Large intestine (tissue), 3 donors: Measurements from ENCODE around the gene SH3BGRL3. TPM values are rescaled to one million over a fixed set of nuclear protein-coding genes. Genes with fewer than 3 reads are reported as not detected.
"Not testable (repeated sequence)": the region's sequence is repeated elsewhere in the genome, so short reads cannot be mapped to it uniquely, and the experiment has no call there.

Experiments used
- DNase-seq, 2 donors: peaks; one replicate each; pipeline versions ENCODE4 v3.0.0 to v3.0.0-alpha.2; 2013
- H3K27ac ChIP-seq: one replicate; pipeline ENCODE4 v1.5.1; 2013; ENCODE audit warnings: low read length
- H3K27me3 ChIP-seq: 2 replicates; pipeline ENCODE4 v1.6.1; 2013; ENCODE audit warnings: low read length; ENCODE audit not compliant: control insufficient read depth, insufficient read depth
- H3K36me3 ChIP-seq: 2 replicates; pipeline ENCODE4 v1.6.1; 2013; ENCODE audit warnings: low read length; ENCODE audit not compliant: control insufficient read depth, insufficient read depth
- H3K4me1 ChIP-seq: one replicate; pipeline ENCODE4 v1.6.1; 2013; ENCODE audit warnings: low read length; ENCODE audit not compliant: control insufficient read depth, insufficient read depth
- H3K4me3 ChIP-seq: one replicate; pipeline ENCODE4 v1.5.1; 2013; ENCODE audit warnings: low read length
- H3K9me3 ChIP-seq: one replicate; pipeline ENCODE4 v1.6.1; 2013; ENCODE audit warnings: mild to moderate bottlenecking, low read depth, low read length, moderate library complexity; ENCODE audit not compliant: control insufficient read depth
- WGBS: methylation state at CpG from one replicate; pipeline ENCODE4 v1.1.5; 2013; ENCODE audit warnings: low lambda C conversion rate; ENCODE audit not compliant: insufficient coverage; 5-methylcytosine and 5-hydroxymethylcytosine counted together
- polyA plus RNA-seq: library from polyadenylated mRNA; unstranded; fragments of 120-200 nt; gene quantifications from one replicate; pipeline ENCODE4 v1.2.1, GENCODE V29; 2013

Gene SH3BGRL3
- polyA plus RNA-seq, 1 donor: 87.3 TPM

DNA sequence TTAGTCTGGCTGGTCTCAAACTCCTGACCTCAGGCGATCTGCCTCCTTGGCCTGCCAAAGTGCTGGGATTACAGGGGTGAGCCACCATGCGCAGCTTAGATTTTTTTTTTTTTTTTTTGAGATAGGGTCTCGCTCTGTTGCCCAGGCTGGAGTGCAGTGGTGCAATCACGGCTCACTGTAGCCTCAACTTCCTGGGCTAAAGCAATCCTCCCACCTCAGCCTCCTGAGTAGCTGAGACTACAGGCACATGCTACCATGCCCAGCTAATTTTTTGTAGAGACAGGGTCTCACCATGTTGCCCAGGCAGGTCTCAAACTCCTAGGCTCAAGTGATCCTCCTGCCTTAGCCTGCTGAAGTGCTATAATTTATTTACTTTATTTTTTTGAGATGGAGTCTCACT lies 49.5 kb downstream of the SH3BGRL3 start:
- H3K27ac ChIP-seq, H3K4me1 ChIP-seq, H3K27me3 ChIP-seq, DNase-seq, H3K4me3 ChIP-seq, H3K36me3 ChIP-seq, H3K9me3 ChIP-seq: not testable (repeated sequence)
- WGBS: no CpG with 5 or more reads among the region's 4 CpGs

DNA sequence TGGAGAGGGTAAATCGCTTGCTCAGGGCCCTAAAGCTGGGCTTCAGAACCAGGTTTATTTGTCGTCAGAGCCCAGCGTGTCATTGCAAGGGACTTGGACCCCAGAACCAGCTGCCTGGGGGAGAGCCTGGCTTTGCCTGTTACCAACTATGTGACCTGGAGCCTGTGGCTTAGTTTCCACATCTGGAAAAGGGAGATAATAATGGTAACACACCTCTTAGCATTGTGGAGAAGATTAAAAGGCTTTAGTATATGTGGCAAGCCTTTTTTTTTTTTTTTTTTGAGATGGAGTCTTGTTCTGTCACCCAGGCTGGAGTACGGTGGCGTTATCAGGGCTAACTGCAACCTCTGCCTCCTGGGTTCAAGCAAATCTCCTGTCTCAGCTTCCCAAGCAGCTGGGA lies 50.4 kb downstream of the SH3BGRL3 start:
- H3K27me3 ChIP-seq: peaks cover 2% of the 10 kb centered on the region
- no peak overlapping the region for H3K4me3 ChIP-seq
- no peaks in the 10 kb centered on the region for H3K9me3 ChIP-seq
- H3K36me3 ChIP-seq: no peaks in the 10 kb centered on the region
- no peak for DNase-seq
- no peaks in the 10 kb centered on the region for H3K4me1 ChIP-seq
- no CpG with 5 or more reads among the region's 5 CpGs for WGBS
- H3K27ac ChIP-seq: no peak overlapping the region

Other genes with a start within 250 kb of the SH3BGRL3 start
- 24.9 TPM for gene SLC30A2, start 234.0 kb upstream of the SH3BGRL3 start, polyA plus RNA-seq
- gene TRIM63, start 212.5 kb upstream of the SH3BGRL3 start, polyA plus RNA-seq: 6.4 TPM
- gene PDIK1L, start 168.3 kb upstream of the SH3BGRL3 start, polyA plus RNA-seq: 12.7 TPM
- 0.51 TPM for gene FAM110D, start 121.0 kb upstream of the SH3BGRL3 start, polyA plus RNA-seq
- gene C1orf232, start 111.1 kb upstream of the SH3BGRL3 start, polyA plus RNA-seq: not detected
- 30.4 TPM for gene ZNF593, start 110.2 kb upstream of the SH3BGRL3 start, polyA plus RNA-seq
- gene ZNF593OS, start 108.3 kb upstream of the SH3BGRL3 start, polyA plus RNA-seq: 1.2 TPM
- gene CNKSR1, start 102.6 kb upstream of the SH3BGRL3 start, polyA plus RNA-seq: 109 TPM
- gene CATSPER4, start 89.5 kb upstream of the SH3BGRL3 start, polyA plus RNA-seq: 0.12 TPM
- 11.7 TPM for gene CEP85, start 45.9 kb upstream of the SH3BGRL3 start, polyA plus RNA-seq
- gene UBXN11, start 26.6 kb downstream of the SH3BGRL3 start, polyA plus RNA-seq: 40.1 TPM
- gene CD52, start 37.9 kb downstream of the SH3BGRL3 start, polyA plus RNA-seq: 25.3 TPM
- 3.9 TPM for gene CRYBG2, start 74.0 kb downstream of the SH3BGRL3 start, polyA plus RNA-seq
- 0.27 TPM for gene ZNF683, start 92.7 kb downstream of the SH3BGRL3 start, polyA plus RNA-seq
- 0.03 TPM for gene LIN28A, start 130.7 kb downstream of the SH3BGRL3 start, polyA plus RNA-seq
- 35.2 TPM for gene DHDDS, start 152.2 kb downstream of the SH3BGRL3 start, polyA plus RNA-seq
- 671 TPM for gene HMGN2, start 192.4 kb downstream of the SH3BGRL3 start, polyA plus RNA-seq
- 98.2 TPM for gene RPS6KA1, start 249.7 kb downstream of the SH3BGRL3 start, polyA plus RNA-seq